Endothelial cell of umbilical vein (primary cell): Measurements from ENCODE around the gene ASXL1. TPM values are rescaled to one million over a fixed set of nuclear protein-coding genes. Genes with fewer than 3 reads are reported as not detected.
A peak's percentile ranks its signal among the peaks of the same experiment; 100 is the strongest.
"Not testable (repeated sequence)": the region's sequence is repeated elsewhere in the genome, so short reads cannot be mapped to it uniquely, and the experiment has no call there.

Experiments used
- BruUV-seq: library from RNA; stranded (reverse); fragments of 400-500 nt; replicated peaks from 2 replicates; lab custom pipeline; 2021; lab: Mats Ljungman, UMichigan
- CTCF ChIA-PET: fragments of 300-600, 350-600 bp; sonication (Branson Sonifier 250); formaldehyde crosslinking; loops from one replicate; lab custom pipeline; 2021; ENCODE audit warnings: antibody characterized with exemption, inconsistent platforms; lab: Charles Lee
- POLR2A ChIA-PET: fragments of 300-600, 350-600 bp; sonication (Branson Sonifier 250); formaldehyde crosslinking; loops from one replicate; lab custom pipeline; 2021; ENCODE audit warnings: antibody characterized with exemption, inconsistent platforms; lab: Charles Lee
- DNase-seq: peaks from one replicate; pipeline ENCODE4 v3.0.0-alpha.2; 2011; ENCODE audit warnings: low read depth, low spot score
- FAIRE-seq: peaks from 2 replicates; lab custom pipeline; 2011; peaks lifted over from hg19 to GRCh38; lab: Jason Lieb, UNC
- H2AFZ ChIP-seq: 2 replicates; pipeline ENCODE4 v1.6.0; 2012; ENCODE audit warnings: low read depth, low read length, control low read depth, inconsistent platforms
- H3K27ac ChIP-seq: 2 replicates; pipeline ENCODE4 v1.5.1; 2011; ENCODE audit warnings: low read depth, mild to moderate bottlenecking, control low read depth, low read length, moderate library complexity; ENCODE audit not compliant: insufficient read depth
- H3K27me3 ChIP-seq, 2 experiments: 2 replicates each; pipeline versions ENCODE4 v1.6.0 to v1.6.1; 2011; ENCODE audit warnings: low read length in 2 of 2, mixed read lengths in 1 of 2; ENCODE audit not compliant: control insufficient read depth in 2 of 2, insufficient read depth in 2 of 2
- H3K36me3 ChIP-seq, 2 experiments: 2 replicates in 1 of 2; 3 replicates in 1 of 2; pipeline ENCODE4 v1.5.1; 2011; ENCODE audit warnings: low read length in 2 of 2, mild to moderate bottlenecking in 1 of 2, moderate library complexity in 1 of 2; ENCODE audit not compliant: control insufficient read depth in 2 of 2, insufficient read depth in 2 of 2; ENCODE audit errors: extremely low read depth in 1 of 2
- H3K4me1 ChIP-seq: 3 replicates; pipeline ENCODE4 v1.5.1; 2011; ENCODE audit warnings: mild to moderate bottlenecking, low read length; ENCODE audit not compliant: control insufficient read depth, insufficient read depth; ENCODE audit errors: extremely low read depth
- H3K4me2 ChIP-seq: 2 replicates; pipeline ENCODE4 v1.6.1; 2011; ENCODE audit warnings: low read length, control low read depth, mixed read lengths; ENCODE audit not compliant: insufficient read depth
- H3K4me3 ChIP-seq, 3 experiments: fragments of 200-600 bp in 1 of 3; sonication (generic), shearing (Covaris generic) in 1 of 3; replicated peaks in 1 of 3; 2 replicates each; pipeline ENCODE4 v1.5.1; 2011 to 2016; ENCODE audit warnings: control low read depth in 3 of 3, low read length in 3 of 3, mild to moderate bottlenecking in 2 of 3, inconsistent platforms in 1 of 3, low read depth in 1 of 3, moderate library complexity in 1 of 3; ENCODE audit not compliant: insufficient read depth in 1 of 3
- H3K79me2 ChIP-seq: 2 replicates; pipeline ENCODE4 v1.6.0; 2012; ENCODE audit warnings: low read length, inconsistent platforms; ENCODE audit not compliant: control insufficient read depth, insufficient read depth
- H3K9ac ChIP-seq: replicated peaks from 2 replicates; pipeline ENCODE3; 2011; ENCODE audit warnings: low read length, control low read depth; ENCODE audit not compliant: insufficient read depth; ENCODE audit errors: extremely low read depth
- H3K9me1 ChIP-seq: replicated peaks from 3 replicates; pipeline ENCODE4 v1.6.0; 2011; ENCODE audit warnings: mild to moderate bottlenecking, low read length; ENCODE audit not compliant: control insufficient read depth, insufficient read depth; ENCODE audit errors: extremely low read depth
- H3K9me3 ChIP-seq: replicated peaks from 2 replicates; pipeline ENCODE4 v1.5.1; 2012; ENCODE audit warnings: low read length, inconsistent platforms; ENCODE audit not compliant: control insufficient read depth, insufficient read depth
- H4K20me1 ChIP-seq: replicated peaks from 2 replicates; pipeline ENCODE3; 2011; ENCODE audit warnings: mild to moderate bottlenecking, low read length; ENCODE audit not compliant: control insufficient read depth, insufficient read depth; ENCODE audit errors: extremely low read depth
- EZH2 ChIP-seq: IDR thresholded peaks from 2 replicates; pipeline ENCODE4 v1.6.1; 2012; ENCODE audit warnings: borderline replicate concordance, low read depth, mild to moderate bottlenecking, moderate library complexity, low read length, inconsistent platforms; ENCODE audit not compliant: severe bottlenecking
- FOS ChIP-seq: IDR thresholded peaks from 2 replicates; pipeline ENCODE4 v1.6.1; 2011; ENCODE audit warnings: mild to moderate bottlenecking, low read length, moderate library complexity, borderline replicate concordance; ENCODE audit not compliant: insufficient read depth
- GATA2 ChIP-seq: IDR thresholded peaks from 2 replicates; pipeline ENCODE4 v1.7.0; 2011; ENCODE audit warnings: low read depth, mild to moderate bottlenecking, moderate library complexity, mixed read lengths, low read length; ENCODE audit not compliant: insufficient read length, insufficient read depth
- JUN ChIP-seq: IDR thresholded peaks from 2 replicates; pipeline ENCODE4 v1.6.1; 2011; ENCODE audit warnings: borderline replicate concordance, low read depth; ENCODE audit not compliant: insufficient read length, insufficient read depth
- MYC ChIP-seq: IDR thresholded peaks from one replicate; pipeline ENCODE4 v1.6.1; 2011; ENCODE audit warnings: mild to moderate bottlenecking, low read depth, low read length
- POLR2A ChIP-seq: IDR thresholded peaks from 2 replicates; pipeline ENCODE4 v1.6.1; 2012; ENCODE audit warnings: low read depth, mild to moderate bottlenecking, control low read depth, low read length
- POLR2AphosphoS5 ChIP-seq: IDR thresholded peaks from 2 replicates; pipeline ENCODE4 v1.6.1; 2012; ENCODE audit warnings: low read depth, mild to moderate bottlenecking, control low read depth, low read length, moderate library complexity; ENCODE audit not compliant: insufficient read depth
- dilution Hi-C: fragments of 300-500 bp; cut with MboI; formaldehyde crosslinking; loops from one replicate; pipeline ENCODE4 v1.15.0; 2019; ENCODE audit warnings: low sequenced_read_pairs; ENCODE audit not compliant: extremely low pct_ligation_motif_present
- intact Hi-C: fragments of 100-400 bp; cut with micrococcal nuclease; formaldehyde crosslinking; loops from one replicate; pipeline ENCODE4 v1.10.0; 2022
- polyA plus RNA-seq, 4 experiments: library from polyadenylated mRNA; depleted of rRNA in 3 of 4; stranded (reverse) in 3 of 4; unstranded in 1 of 4; fragments of >200 nt; gene quantifications; 2 replicates each; pipeline versions ENCODE4 v1.2.1 to v1.2.3, GENCODE V29; 2011 to 2012; ENCODE audit warnings: missing spikeins in 1 of 4
- total RNA-seq: library from RNA; stranded (reverse); gene quantifications from 2 replicates; pipeline ENCODE4 v1.2.3, GENCODE V29; 2021
- TF ChIP-seq, protein P1 (sequence below): IDR thresholded peaks from 2 replicates; pipeline ENCODE4 v1.6.1; 2011; ENCODE audit not compliant: insufficient read depth, insufficient read length
- TF ChIP-seq, protein P2 (sequence below), 2 donors: IDR thresholded peaks; 1 replicate in 1 of 2; 2 replicates in 1 of 2; pipeline ENCODE4 v1.5.1; 2011; ENCODE audit warnings: low read length in 2 of 2, mild to moderate bottlenecking in 2 of 2, moderate library complexity in 2 of 2, control low read depth in 1 of 2, inconsistent platforms in 1 of 2, low read depth in 1 of 2; ENCODE audit not compliant: insufficient read depth in 1 of 2; ENCODE audit errors: extremely low read depth in 1 of 2

The ASXL1 gene
- total and polyA plus RNA-seq, 2 donors (not counting 3 experiments of a cell fraction or from before 2014, with no cell fraction given) = 45.4 to 101 TPM

- H3K9me3 ChIP-seq = no peaks in the 10 kb centered on the region
- DNase-seq (peak; percentile 88), FAIRE-seq (peak; percentile 94)
- H3K4me1 ChIP-seq = peaks cover 59% of the 10 kb centered on the region
- no peaks in the 10 kb centered on the region for H3K9me1 ChIP-seq
- TF ChIP-seq POLR2A (peak; percentile 36), MYC (no peak), EZH2 (no peak), GATA2 (no peak), POLR2AphosphoS5 (peak; percentile 61), JUN (peak; percentile 38), FOS (peak; percentile 89)
- TF ChIP-seq, protein P1, sequence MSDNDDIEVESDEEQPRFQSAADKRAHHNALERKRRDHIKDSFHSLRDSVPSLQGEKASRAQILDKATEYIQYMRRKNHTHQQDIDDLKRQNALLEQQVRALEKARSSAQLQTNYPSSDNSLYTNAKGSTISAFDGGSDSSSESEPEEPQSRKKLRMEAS = peak; percentile 29
- TF ChIP-seq, protein P2, sequence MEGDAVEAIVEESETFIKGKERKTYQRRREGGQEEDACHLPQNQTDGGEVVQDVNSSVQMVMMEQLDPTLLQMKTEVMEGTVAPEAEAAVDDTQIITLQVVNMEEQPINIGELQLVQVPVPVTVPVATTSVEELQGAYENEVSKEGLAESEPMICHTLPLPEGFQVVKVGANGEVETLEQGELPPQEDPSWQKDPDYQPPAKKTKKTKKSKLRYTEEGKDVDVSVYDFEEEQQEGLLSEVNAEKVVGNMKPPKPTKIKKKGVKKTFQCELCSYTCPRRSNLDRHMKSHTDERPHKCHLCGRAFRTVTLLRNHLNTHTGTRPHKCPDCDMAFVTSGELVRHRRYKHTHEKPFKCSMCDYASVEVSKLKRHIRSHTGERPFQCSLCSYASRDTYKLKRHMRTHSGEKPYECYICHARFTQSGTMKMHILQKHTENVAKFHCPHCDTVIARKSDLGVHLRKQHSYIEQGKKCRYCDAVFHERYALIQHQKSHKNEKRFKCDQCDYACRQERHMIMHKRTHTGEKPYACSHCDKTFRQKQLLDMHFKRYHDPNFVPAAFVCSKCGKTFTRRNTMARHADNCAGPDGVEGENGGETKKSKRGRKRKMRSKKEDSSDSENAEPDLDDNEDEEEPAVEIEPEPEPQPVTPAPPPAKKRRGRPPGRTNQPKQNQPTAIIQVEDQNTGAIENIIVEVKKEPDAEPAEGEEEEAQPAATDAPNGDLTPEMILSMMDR (IDR thresholded peaks at IDR 0.05; ENCODE audit: extremely low read depth in 1 of 2, insufficient read depth in 1 of 2, low read depth in 1 of 2, low read length in 2 of 2) = no peak
- H3K4me3 ChIP-seq = no peak overlapping the region
- POLR2A ChIA-PET = interaction anchor here (0.7 kb wide), 2 partner anchors 10 to 20 kb away, joined by 3 to 8 read pairs; no protein-coding TSS in a partner anchor
- no peak overlapping the region for H2AFZ ChIP-seq
- peak overlapping the region; percentile 35 for H3K4me2 ChIP-seq
- H4K20me1 ChIP-seq = no peaks in the 10 kb centered on the region
- H3K27ac ChIP-seq = peak overlapping the region; percentile 97
- peaks cover 5 to 31% of the 10 kb centered on the region in 2 experiments for H3K36me3 ChIP-seq
- dilution Hi-C loops (no loop called here), intact Hi-C loops (loop anchor here (1.0 kb wide), 1 partner anchor 19 kb away; no protein-coding TSS in a partner anchor)
- no TSS peak for BruUV-seq
- CTCF ChIA-PET = interaction anchor here (1.2 to 4.6 kb wide), 9 partner anchors 7 to 187 kb away, joined by 3 to 45 read pairs (median 7); no protein-coding TSS in a partner anchor
- no peaks in the 10 kb centered on the region for H3K27me3 ChIP-seq
- H3K79me2 ChIP-seq = peaks cover 94% of the 10 kb centered on the region
- peak overlapping the region; percentile 75 for H3K9ac ChIP-seq
Observed at GRCh38 chr20:32465092-32465900, 107.2 kb downstream of the ASXL1 start.

- ChIA-PET CTCF (interaction anchor here (0.7 to 4.6 kb wide), 14 partner anchors 8 to 297 kb away, joined by 3 to 45 read pairs (median 5); no protein-coding TSS in a partner anchor), POLR2A (interaction anchor here (0.7 kb wide), 2 partner anchors 10 to 19 kb away, joined by 3 to 8 read pairs; no protein-coding TSS in a partner anchor)
- peaks cover 6 to 24% of the 10 kb centered on the region in 2 experiments for H3K36me3 ChIP-seq
- BruUV-seq = TSS peak; percentile 89
- dilution Hi-C loops, FAIRE-seq, H3K9me1 ChIP-seq, H2AFZ ChIP-seq, H3K27me3 ChIP-seq, H4K20me1 ChIP-seq, H3K9me3 ChIP-seq, H3K4me3 ChIP-seq: not testable (repeated sequence)
- H3K27ac ChIP-seq = peak overlapping the region; percentile 97
- peaks cover 67% of the 10 kb centered on the region for H3K4me1 ChIP-seq
- H3K79me2 ChIP-seq = peaks cover 94% of the 10 kb centered on the region
- peak; percentile 57 for DNase-seq
- peak overlapping the region; percentile 75 for H3K9ac ChIP-seq
- intact Hi-C loops = loop anchor here (1.0 kb wide), 2 partner anchors 18 to 187 kb away; no protein-coding TSS in a partner anchor
- peak overlapping the region; percentile 12 for H3K4me2 ChIP-seq
Observed at GRCh38 chr20:32465901-32466675, 108.0 kb downstream of the ASXL1 start.
